C4-2B (cell line): Measurements from ENCODE around the gene FAHD1.

Experiments
- CTCF ChIP-seq: fragments of 450-650 bp; conservative IDR thresholded peaks from 2 replicates; pipeline ENCODE4 v1.5.1; 2017; ENCODE audit warnings: mild to moderate bottlenecking
- ZFX ChIP-seq: fragments of 450-650 bp; IDR thresholded peaks from 2 replicates; pipeline ENCODE4 v1.6.1; 2017

GRCh38 chr16:1846416-1846815, 19.4 kb downstream of the FAHD1 start:
- TF ChIP-seq CTCF (no peak), ZFX (no peak)
